GM12878 (cell line): Measurements from ENCODE around the gene RIMS1. TPM values are rescaled to one million over a fixed set of nuclear protein-coding genes. Genes with fewer than 3 reads are reported as not detected.

Experiments
- ATAC-seq: fragments of 200-7000 bp; cut with Tn5 transposase; 3 replicates; pipeline ENCODE4 v1.9.1; 2020; ENCODE audit warnings: mild to moderate bottlenecking, moderate library complexity
- BruUV-seq: library from RNA; stranded (reverse); fragments of 400-500 nt; replicated peaks from 2 replicates; lab custom pipeline; 2021; lab: Mats Ljungman, UMichigan
- CTCF ChIA-PET: fragments of 300-600 bp; sonication (Branson Sonifier 250); formaldehyde crosslinking; extraction: SDS; loops from one replicate; lab custom pipeline; 2021; ENCODE audit warnings: inconsistent platforms; lab: Yijun Ruan, JAX
- POLR2A ChIA-PET: fragments of 350-600 bp; formaldehyde crosslinking; extraction: SDS; loops from one replicate; lab custom pipeline; 2021; ENCODE audit warnings: inconsistent platforms; lab: Charles Lee
- RAD21 ChIA-PET: fragments of 300-600 bp; sonication (Branson Sonifier 250); formaldehyde crosslinking; loops from one replicate; lab custom pipeline; 2023; ENCODE audit warnings: antibody characterized with exemption; ENCODE audit not compliant: unreplicated experiment; lab: Charles Lee
- SMC1A ChIA-PET: fragments of 300-600 bp; sonication (Branson Sonifier 250); formaldehyde crosslinking; loops from one replicate; lab custom pipeline; 2023; ENCODE audit not compliant: unreplicated experiment, uncharacterized antibody; lab: Charles Lee
- DNase-seq: peaks from one replicate; pipeline ENCODE4 v3.0.0-alpha.2; 2011; ENCODE audit warnings: low read depth, low spot score
- FAIRE-seq: peaks from 3 replicates; lab custom pipeline; 2011; peaks lifted over from hg19 to GRCh38; lab: Jason Lieb, UNC
- H2AFZ ChIP-seq: 2 replicates; pipeline ENCODE4 v1.6.0; 2011; ENCODE audit warnings: low read depth, low read length, control low read depth; ENCODE audit not compliant: control insufficient read depth
- H3K27ac ChIP-seq: 2 replicates; pipeline ENCODE4 v1.5.1; 2011; ENCODE audit warnings: control low read depth; ENCODE audit not compliant: control insufficient read depth, insufficient read depth
- H3K27me3 ChIP-seq, 2 experiments: replicated peaks in 1 of 2; 2 replicates each; pipeline versions ENCODE4 v1.6.0 to v1.6.1; 2011; ENCODE audit warnings: low read length in 1 of 2; ENCODE audit not compliant: control insufficient read depth in 2 of 2, insufficient read depth in 2 of 2
- H3K36me3 ChIP-seq, 2 experiments: 2 replicates each; pipeline ENCODE4 v1.5.1; 2011; ENCODE audit warnings: low read length in 1 of 2; ENCODE audit not compliant: control insufficient read depth in 2 of 2, insufficient read depth in 2 of 2
- H3K4me1 ChIP-seq: 2 replicates; pipeline ENCODE4 v1.6.1; 2011; ENCODE audit warnings: mild to moderate bottlenecking, low read length, moderate library complexity, mixed read lengths; ENCODE audit not compliant: control insufficient read depth, insufficient read depth
- H3K4me2 ChIP-seq: 2 replicates; pipeline ENCODE4 v1.6.0; 2011; ENCODE audit warnings: control low read depth; ENCODE audit not compliant: control insufficient read depth, insufficient read depth
- H3K4me3 ChIP-seq: fragments of 200-600 bp; sonication (generic); 2 replicates; pipeline ENCODE4 v1.5.1; 2016
- H3K79me2 ChIP-seq: 2 replicates; pipeline ENCODE4 v1.6.0; 2011; ENCODE audit warnings: low read length; ENCODE audit not compliant: control insufficient read depth, insufficient read depth
- H3K9ac ChIP-seq: 2 replicates; pipeline ENCODE4 v1.8.0; 2011; ENCODE audit warnings: low read length, control low read depth, mixed read lengths; ENCODE audit not compliant: control insufficient read depth, insufficient read depth
- H3K9me3 ChIP-seq: replicated peaks from 3 replicates; pipeline ENCODE4 v1.5.1; 2011; ENCODE audit warnings: mild to moderate bottlenecking, low read length; ENCODE audit not compliant: control insufficient read depth, insufficient read depth
- H4K20me1 ChIP-seq: 2 replicates; pipeline ENCODE4 v1.6.0; 2011; ENCODE audit not compliant: control insufficient read depth, insufficient read depth
- BMI1 ChIP-seq: fragments of 450-650 bp; IDR thresholded peaks from 2 replicates; pipeline ENCODE4 v1.6.1; 2016; ENCODE audit warnings: mild to moderate bottlenecking, moderate library complexity, borderline replicate concordance
- CHD4 ChIP-seq: fragments of 200-600 bp; sonication (generic); IDR thresholded peaks from 2 replicates; pipeline ENCODE4 v1.6.1; 2016; ENCODE audit warnings: mild to moderate bottlenecking
- E2F4 ChIP-seq: IDR thresholded peaks from 2 replicates; pipeline ENCODE4 v1.6.1; 2012; ENCODE audit warnings: low read depth, low read length, improper control_type of control experiment
- FOXK2 ChIP-seq: fragments of 450-650 bp; IDR thresholded peaks from 2 replicates; pipeline ENCODE4 v1.6.1; 2017; ENCODE audit warnings: mild to moderate bottlenecking, moderate library complexity
- FOXM1 ChIP-seq: IDR thresholded peaks from 2 replicates; pipeline ENCODE4 v1.6.1; 2012; ENCODE audit warnings: low read depth, mild to moderate bottlenecking, inconsistent platforms, low read length, moderate library complexity
- GATAD2B ChIP-seq: fragments of 450-650 bp; conservative IDR thresholded peaks from 2 replicates; pipeline ENCODE4 v1.6.1; 2017; ENCODE audit warnings: low read depth, mild to moderate bottlenecking, moderate library complexity
- HDGF ChIP-seq: fragments of 450-650 bp; IDR thresholded peaks from 2 replicates; pipeline ENCODE4 v1.6.1; 2016; ENCODE audit warnings: antibody characterized with exemption
- JUND ChIP-seq: IDR thresholded peaks from 2 replicates; pipeline ENCODE4 v1.6.1; 2012; ENCODE audit warnings: low read depth, mild to moderate bottlenecking, low read length, improper control_type of control experiment, moderate library complexity
- MXI1 ChIP-seq: fragments of 150-350 bp; IDR thresholded peaks from 2 replicates; pipeline ENCODE4 v1.6.1; 2011; ENCODE audit warnings: low read depth, mild to moderate bottlenecking, inconsistent platforms, low read length, improper control_type of control experiment
- NBN ChIP-seq: fragments of 450-650 bp; IDR thresholded peaks from 2 replicates; pipeline ENCODE4 v1.6.1; 2016
- NFIC ChIP-seq: IDR thresholded peaks from 2 replicates; pipeline ENCODE4 v1.6.1; 2012; ENCODE audit warnings: low read depth, mild to moderate bottlenecking, inconsistent platforms, low read length, moderate library complexity
- NFXL1 ChIP-seq: fragments of 450-650 bp; IDR thresholded peaks from 2 replicates; pipeline ENCODE4 v1.6.1; 2017; ENCODE audit warnings: antibody characterized with exemption, mild to moderate bottlenecking, borderline replicate concordance
- RELA ChIP-seq: fragments of 450-650 bp; IDR thresholded peaks from 2 replicates; pipeline ENCODE4 v1.8.0; 2014; ENCODE audit warnings: borderline replicate concordance; ENCODE audit not compliant: partially characterized antibody
- SIX5 ChIP-seq: IDR thresholded peaks from 2 replicates; pipeline ENCODE4 v1.6.1; 2011; ENCODE audit warnings: mild to moderate bottlenecking, low read depth, low read length, moderate library complexity; ENCODE audit not compliant: severe bottlenecking
- STAT1 ChIP-seq: fragments of 450-650 bp; conservative IDR thresholded peaks from 2 replicates; pipeline ENCODE4 v1.6.1; 2014; ENCODE audit warnings: antibody characterized with exemption, mild to moderate bottlenecking
- YY1 ChIP-seq: IDR thresholded peaks from 2 replicates; pipeline ENCODE4 v1.6.1; 2011; ENCODE audit warnings: low read depth, mild to moderate bottlenecking, low read length
- ZNF24 ChIP-seq: fragments of 450-650 bp; IDR thresholded peaks from 2 replicates; pipeline ENCODE4 v1.6.1; 2017; ENCODE audit warnings: antibody characterized with exemption, mild to moderate bottlenecking
- WGBS: methylation state at CpG from one replicate; pipeline ENCODE4 v1.1.6; 2016; ENCODE audit warnings: low lambda C conversion rate; ENCODE audit not compliant: insufficient replicate concordance, insufficient coverage; ENCODE audit errors: missing lambda C conversion rate; 5-methylcytosine and 5-hydroxymethylcytosine counted together
- in situ Hi-C: fragments of 300-500 bp; cut with MboI; formaldehyde crosslinking; loops from 9 replicates; pipeline ENCODE4 v1.14.3; 2018; ENCODE audit warnings: mixed read lengths
- intact Hi-C: fragments of 100-400 bp; cut with micrococcal nuclease; formaldehyde crosslinking; loops from one replicate; pipeline ENCODE4 v1.14.2; 2022; ENCODE audit not compliant: unreplicated experiment
- polyA plus RNA-seq, 11 experiments: library from polyadenylated mRNA; depleted of rRNA in 4 of 11; unstranded in 6 of 11; stranded (reverse) in 5 of 11; fragments of >200 nt; fragmentation: Nextera tagmentation in 4 of 11; fragmentation: Illumina TruSeq in 1 of 11; extraction: Ambion mirVana in 4 of 11; extraction: Trizol in 1 of 11; gene quantifications; 1 replicate in 1 of 11; 2 replicates in 10 of 11; pipeline versions ENCODE4 v1.2.1 to v1.2.3, GENCODE V29; 2011 to 2016; ENCODE audit warnings: inconsistent platforms in 2 of 11, missing spikeins in 2 of 11, low read depth in 1 of 11
- total RNA-seq, 4 experiments: library from RNA; depleted of rRNA in 3 of 4; stranded (reverse); fragments of >200 nt in 3 of 4; fragmentation: Illumina TruSeq in 1 of 4; extraction: Trizol in 1 of 4; gene quantifications; 2 replicates each; pipeline versions ENCODE4 v1.2.1 to v1.2.3, GENCODE V29; 2013 to 2021
- TF ChIP-seq, protein P1 (sequence below): fragments of 450-650 bp; IDR thresholded peaks from 2 replicates; pipeline ENCODE4 v1.6.1; 2017; ENCODE audit warnings: antibody characterized with exemption, mild to moderate bottlenecking, moderate library complexity

The RIMS1 gene
- total and polyA plus RNA-seq, 10 of the 15 experiments (the other 5 are each of a cell fraction or from before 2014, with no cell fraction given), result 0.05 to 0.76 (median 0.23) TPM

GRCh38 chr6:72080260-72080941, 194.1 kb downstream of the RIMS1 start:
- DNase-seq (no peak), FAIRE-seq (no peak), ATAC-seq (no peak)
- CTCF ChIA-PET, result interaction anchor here (1.0 to 2.1 kb wide), 2 partner anchors 544 to 546 kb away, joined by 4 to 5 read pairs; no protein-coding TSS in a partner anchor
- no peak overlapping the region for H3K4me3 ChIP-seq
- SMC1A ChIA-PET, result interaction anchor here (0.7 to 1.2 kb wide), 3 partner anchors 37 to 547 kb away, joined by 3 read pairs; no protein-coding TSS in a partner anchor
- no peaks in the 10 kb centered on the region; a peak in 1 of 4 replicates for H3K27me3 ChIP-seq
- RAD21 ChIA-PET, result no interaction called here
- no peak overlapping the region for H2AFZ ChIP-seq
- H3K4me1 ChIP-seq, result no peaks in the 10 kb centered on the region
- no peaks in the 10 kb centered on the region for H3K36me3 ChIP-seq
- no peaks in the 10 kb centered on the region for H4K20me1 ChIP-seq
- 21% methylated on average over 2 of the region's 2 CpGs for WGBS
- POLR2A ChIA-PET, result no interaction called here
- H3K4me2 ChIP-seq, result no peak overlapping the region
- no TSS peak for BruUV-seq
- intact Hi-C loops, result no loop called here
- H3K27ac ChIP-seq, result no peak overlapping the region
- H3K9ac ChIP-seq, result no peak overlapping the region
- no peak for TF ChIP-seq SIX5
- TF ChIP-seq FOXK2, result no peak
- no peak for TF ChIP-seq HDGF
- TF ChIP-seq CHD4, result no peak
- TF ChIP-seq STAT1, result no peak
- TF ChIP-seq RELA, result no peak
- no peak for TF ChIP-seq NFIC
- TF ChIP-seq MXI1, result no peak
- no peak for TF ChIP-seq YY1
- no peak for TF ChIP-seq NFXL1
- no peak for TF ChIP-seq FOXM1
- TF ChIP-seq E2F4, result no peak
- no peak for TF ChIP-seq JUND
- no peak for TF ChIP-seq NBN
- TF ChIP-seq, protein P1, sequence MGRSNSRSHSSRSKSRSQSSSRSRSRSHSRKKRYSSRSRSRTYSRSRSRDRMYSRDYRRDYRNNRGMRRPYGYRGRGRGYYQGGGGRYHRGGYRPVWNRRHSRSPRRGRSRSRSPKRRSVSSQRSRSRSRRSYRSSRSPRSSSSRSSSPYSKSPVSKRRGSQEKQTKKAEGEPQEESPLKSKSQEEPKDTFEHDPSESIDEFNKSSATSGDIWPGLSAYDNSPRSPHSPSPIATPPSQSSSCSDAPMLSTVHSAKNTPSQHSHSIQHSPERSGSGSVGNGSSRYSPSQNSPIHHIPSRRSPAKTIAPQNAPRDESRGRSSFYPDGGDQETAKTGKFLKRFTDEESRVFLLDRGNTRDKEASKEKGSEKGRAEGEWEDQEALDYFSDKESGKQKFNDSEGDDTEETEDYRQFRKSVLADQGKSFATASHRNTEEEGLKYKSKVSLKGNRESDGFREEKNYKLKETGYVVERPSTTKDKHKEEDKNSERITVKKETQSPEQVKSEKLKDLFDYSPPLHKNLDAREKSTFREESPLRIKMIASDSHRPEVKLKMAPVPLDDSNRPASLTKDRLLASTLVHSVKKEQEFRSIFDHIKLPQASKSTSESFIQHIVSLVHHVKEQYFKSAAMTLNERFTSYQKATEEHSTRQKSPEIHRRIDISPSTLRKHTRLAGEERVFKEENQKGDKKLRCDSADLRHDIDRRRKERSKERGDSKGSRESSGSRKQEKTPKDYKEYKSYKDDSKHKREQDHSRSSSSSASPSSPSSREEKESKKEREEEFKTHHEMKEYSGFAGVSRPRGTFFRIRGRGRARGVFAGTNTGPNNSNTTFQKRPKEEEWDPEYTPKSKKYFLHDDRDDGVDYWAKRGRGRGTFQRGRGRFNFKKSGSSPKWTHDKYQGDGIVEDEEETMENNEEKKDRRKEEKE, result no peak
- TF ChIP-seq ZNF24, result no peak
- no peak for TF ChIP-seq BMI1
- no peak for TF ChIP-seq GATAD2B
- no peaks in the 10 kb centered on the region for H3K79me2 ChIP-seq
- no peaks in the 10 kb centered on the region for H3K9me3 ChIP-seq
- in situ Hi-C loops, result loop anchor here (10.0 kb wide), 2 partner anchors 466 to 696 kb away; no protein-coding TSS in a partner anchor
